Measurements from ENCODE around the gene WDR88.
"Not testable (repeated sequence)": the region's sequence is repeated elsewhere in the genome, so short reads cannot be mapped to it uniquely, and the experiment has no call there.

The WDR88 gene

DNA sequence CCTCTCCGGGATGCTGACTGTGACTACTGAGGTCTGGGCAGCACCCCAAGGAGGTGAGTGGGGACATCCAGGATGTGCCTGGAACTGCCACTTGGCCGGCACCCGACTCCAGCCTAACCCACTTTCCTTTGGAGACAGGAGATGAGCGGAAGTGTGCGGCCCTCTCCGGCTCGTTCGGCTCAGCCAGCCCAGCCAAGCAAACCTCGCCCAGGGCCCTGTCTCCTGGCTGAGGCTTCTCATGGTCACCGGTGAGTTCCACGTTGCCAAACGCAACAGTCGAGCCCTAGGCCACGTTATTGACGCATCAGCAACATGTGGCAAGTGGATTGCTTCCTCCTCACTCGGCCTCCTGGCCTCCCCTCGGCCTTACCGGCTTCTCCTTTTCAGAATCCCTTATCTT, 88.2 kb downstream of the WDR88 start:
- in situ Hi-C loops (cut with MboI; ENCODE audit: low sequenced_read_pairs): no loop called here
- DNase-seq (ENCODE audit: low spot score in 2 of 2): no peak
- no peaks in the 10 kb centered on the region for H3K36me3 ChIP-seq (replicated peaks)
- no peaks in the 10 kb centered on the region for H3K9me3 ChIP-seq
- H3K4me1 ChIP-seq: no peaks in the 10 kb centered on the region
- peaks cover 21% of the 10 kb centered on the region for H3K27me3 ChIP-seq (ENCODE audit: low read depth)
- no peak overlapping the region for H3K4me3 ChIP-seq

- H3K4me3 ChIP-seq: no peak overlapping the region
- in situ Hi-C loops (cut with MboI; ENCODE audit: low sequenced_read_pairs): no loop called here
- H3K27me3 ChIP-seq (ENCODE audit: low read depth): peaks cover 25% of the 10 kb centered on the region
- no peaks in the 10 kb centered on the region for H3K4me1 ChIP-seq
- H3K36me3 ChIP-seq (replicated peaks): no peaks in the 10 kb centered on the region
- H3K9me3 ChIP-seq: no peaks in the 10 kb centered on the region
- no peak for DNase-seq (ENCODE audit: low spot score in 2 of 2)
These were observed 88.8 kb downstream of the WDR88 start for GRCh38 chr19:33220735-33221134.

DNA sequence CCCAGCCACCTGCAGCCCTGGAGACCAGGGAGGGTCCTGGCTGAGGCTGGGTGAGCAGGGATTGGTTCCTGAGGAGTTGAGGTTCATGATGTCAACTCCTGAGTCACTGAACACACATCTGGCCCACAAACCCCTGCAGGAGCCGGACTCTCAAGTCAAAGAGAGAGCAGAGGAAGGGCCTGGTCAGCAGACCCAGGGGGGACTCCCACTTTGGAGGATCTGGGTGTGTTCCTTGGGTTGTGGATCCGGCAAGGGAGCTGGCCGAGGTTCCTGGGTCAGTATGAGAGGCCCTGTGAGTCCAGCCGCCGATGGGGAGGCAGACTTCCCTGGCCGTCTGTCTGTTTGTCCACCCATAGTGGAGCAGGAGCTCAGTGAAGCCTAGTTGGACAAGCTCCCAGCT, 89.7 kb downstream of the WDR88 start:
- in situ Hi-C loops (cut with MboI; ENCODE audit: low sequenced_read_pairs): no loop called here
- no peaks in the 10 kb centered on the region for H3K9me3 ChIP-seq
- no peaks in the 10 kb centered on the region for H3K4me1 ChIP-seq

GRCh38 chr19:33222255-33222654, 90.3 kb downstream of the WDR88 start:
- H3K4me1 ChIP-seq; DNase-seq (ENCODE audit: low spot score in 2 of 2); in situ Hi-C loops (cut with MboI; ENCODE audit: low sequenced_read_pairs); H3K4me3 ChIP-seq; H3K36me3 ChIP-seq (replicated peaks); H3K9me3 ChIP-seq: not testable (repeated sequence)
- H3K27me3 ChIP-seq (ENCODE audit: low read depth): peaks cover 31% of the 10 kb centered on the region

More for the DNA sequence above, 89.7 kb downstream of the WDR88 start:
- no peak overlapping the region for H3K4me3 ChIP-seq
- H3K27me3 ChIP-seq (ENCODE audit: low read depth): peaks cover 30% of the 10 kb centered on the region
- no peak for DNase-seq (ENCODE audit: low spot score in 2 of 2)
- H3K36me3 ChIP-seq (replicated peaks): no peaks in the 10 kb centered on the region

DNA sequence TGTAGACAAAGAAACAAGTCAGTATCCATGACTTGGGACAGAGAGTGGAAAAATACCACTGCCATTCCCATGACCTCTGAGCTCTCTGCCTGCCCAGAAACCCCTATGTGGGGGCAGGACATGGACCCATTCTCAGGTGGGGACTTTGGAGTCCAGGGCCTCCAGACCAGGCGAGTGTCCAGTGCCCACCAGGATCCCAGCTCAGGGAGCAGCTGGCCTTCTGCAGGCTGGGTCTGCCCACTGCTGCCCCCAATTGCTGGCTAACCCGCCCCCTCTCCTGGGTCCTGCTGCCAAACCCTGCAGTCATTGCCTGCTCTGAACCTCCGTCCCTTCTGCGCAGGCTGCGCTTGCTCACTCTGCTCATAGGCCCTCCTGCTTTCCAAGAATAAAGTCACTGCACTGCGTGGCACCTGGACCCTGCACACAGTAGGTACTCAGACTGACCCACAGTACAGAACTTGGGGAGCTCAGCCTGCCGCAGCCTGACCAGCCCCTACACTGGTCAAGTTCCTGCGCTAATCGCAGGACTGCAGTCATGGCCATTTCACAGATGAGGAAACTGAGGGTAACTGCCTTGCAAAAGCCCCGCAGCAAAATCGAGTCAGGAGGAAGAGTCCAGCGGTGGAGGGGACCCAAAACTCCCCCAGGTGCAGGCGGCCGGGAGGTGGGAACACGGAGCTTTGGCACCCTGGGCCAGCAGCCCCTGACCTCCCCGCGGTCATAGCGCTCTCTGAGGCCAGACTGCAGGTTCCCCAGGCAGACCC, 93.0 kb downstream of the WDR88 start:
- Histone ChIP-seq H3K4me3 (peak overlapping the region; percentile 22), H3K4me1 (no peaks in the 10 kb centered on the region), H3K9me3 (peaks cover 15% of the 10 kb centered on the region), H3K27me3 (ENCODE audit: low read depth) (peaks cover 31% of the 10 kb centered on the region), H3K36me3 (replicated peaks) (no peaks in the 10 kb centered on the region)
- DNase-seq (ENCODE audit: low spot score in 2 of 2): no peak
- in situ Hi-C loops (cut with MboI; ENCODE audit: low sequenced_read_pairs): no loop called here

All from HAP-1 (cell line).